Adrenal gland (tissue), 5 donors: ENCODE measurements around the gene PPP1R12B.
"Not testable (repeated sequence)": the region's sequence is repeated elsewhere in the genome, so short reads cannot be mapped to it uniquely, and the experiment has no call there.

Experiments used
- POLR2A ChIP-seq, 2 donors: fragments of 450-650 bp; IDR thresholded peaks; one replicate each; pipeline ENCODE4 v1.6.1; 2017; ENCODE audit warnings: antibody characterized with exemption in 2 of 2, mild to moderate bottlenecking in 2 of 2, moderate library complexity in 1 of 2
- TF ChIP-seq, protein P1 (sequence below), 6 experiments: fragments of 450-650 bp in 4 of 6; fragments of 200-600 bp in 2 of 6; sonication (generic) in 1 of 6; IDR thresholded peaks; 1 replicate in 5 of 6; 2 replicates in 1 of 6; pipeline versions ENCODE4 v1.5.1 to v1.8.0; 2016 to 2021; ENCODE audit warnings: antibody characterized with exemption in 6 of 6, mild to moderate bottlenecking in 2 of 6, moderate library complexity in 1 of 6
- donor health status: DM: no; HTN: no; CAD: no.

DNA sequence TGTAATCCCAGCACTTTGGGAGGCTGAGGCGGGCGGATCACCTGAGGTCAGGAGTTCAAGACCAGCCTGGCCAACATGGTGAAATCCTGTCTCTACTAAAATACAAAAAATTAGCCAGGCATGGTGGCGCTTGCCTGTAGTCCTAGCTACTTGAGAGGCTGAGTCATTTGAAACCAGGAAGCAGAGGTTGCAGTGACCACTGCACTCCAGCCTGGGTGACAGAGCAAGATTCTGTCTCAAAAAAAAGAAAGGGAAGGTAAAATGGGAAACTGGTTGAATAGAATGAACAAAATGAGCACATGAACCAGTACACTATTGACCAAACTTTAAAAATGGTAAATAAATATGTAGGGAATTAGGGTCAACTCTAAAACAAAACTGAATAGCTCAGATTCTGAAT is 120.2 kb downstream of the PPP1R12B start:
- TF ChIP-seq, protein P1, sequence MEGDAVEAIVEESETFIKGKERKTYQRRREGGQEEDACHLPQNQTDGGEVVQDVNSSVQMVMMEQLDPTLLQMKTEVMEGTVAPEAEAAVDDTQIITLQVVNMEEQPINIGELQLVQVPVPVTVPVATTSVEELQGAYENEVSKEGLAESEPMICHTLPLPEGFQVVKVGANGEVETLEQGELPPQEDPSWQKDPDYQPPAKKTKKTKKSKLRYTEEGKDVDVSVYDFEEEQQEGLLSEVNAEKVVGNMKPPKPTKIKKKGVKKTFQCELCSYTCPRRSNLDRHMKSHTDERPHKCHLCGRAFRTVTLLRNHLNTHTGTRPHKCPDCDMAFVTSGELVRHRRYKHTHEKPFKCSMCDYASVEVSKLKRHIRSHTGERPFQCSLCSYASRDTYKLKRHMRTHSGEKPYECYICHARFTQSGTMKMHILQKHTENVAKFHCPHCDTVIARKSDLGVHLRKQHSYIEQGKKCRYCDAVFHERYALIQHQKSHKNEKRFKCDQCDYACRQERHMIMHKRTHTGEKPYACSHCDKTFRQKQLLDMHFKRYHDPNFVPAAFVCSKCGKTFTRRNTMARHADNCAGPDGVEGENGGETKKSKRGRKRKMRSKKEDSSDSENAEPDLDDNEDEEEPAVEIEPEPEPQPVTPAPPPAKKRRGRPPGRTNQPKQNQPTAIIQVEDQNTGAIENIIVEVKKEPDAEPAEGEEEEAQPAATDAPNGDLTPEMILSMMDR (IDR thresholded peaks at IDR 0.05), result not testable (repeated sequence)
- not testable (repeated sequence) for TF ChIP-seq POLR2A (IDR thresholded peaks at IDR 0.05)
